A549 (cell line): Measurements from ENCODE around the gene FBXO2. TPM values are rescaled to one million over a fixed set of nuclear protein-coding genes. Genes with fewer than 3 reads are reported as not detected.

ENCODE experiments used
- ATAC-seq, 2 experiments: fragments of 200-7000 bp in 1 of 2; fragments of >200 bp in 1 of 2; cut with Nextera tagmentation in 1 of 2; cut with Tn5 transposase in 1 of 2; 3 replicates each; pipeline versions ENCODE4 v1.8.0 to v1.9.1; 2018 to 2020; ENCODE audit warnings: mild to moderate bottlenecking in 1 of 2, moderate library complexity in 1 of 2
- CTCF ChIA-PET: fragments of 300-600 bp; sonication (Branson Sonifier 250); formaldehyde crosslinking; extraction: SDS; loops from one replicate; lab custom pipeline; 2021; ENCODE audit warnings: antibody characterized with exemption, inconsistent platforms; lab: Yijun Ruan, JAX
- POLR2A ChIA-PET: fragments of 350-600 bp; formaldehyde crosslinking; extraction: SDS; loops from one replicate; lab custom pipeline; 2021; ENCODE audit warnings: antibody characterized with exemption, inconsistent platforms; lab: Yijun Ruan, JAX
- DNase-seq, 2 experiments: peaks; one replicate each; pipeline versions ENCODE4 v3.0.0 to v3.0.0-alpha.2; 2011 to 2016; ENCODE audit warnings: low read depth in 1 of 2, low spot score in 1 of 2
- FAIRE-seq: peaks from 2 replicates; lab custom pipeline; 2011; peaks lifted over from hg19 to GRCh38; lab: Jason Lieb, UNC
- H3K27ac ChIP-seq, 2 experiments: fragments of >200 bp; sonication (Bioruptor Twin); formaldehyde crosslinking; 3 replicates each; pipeline ENCODE4 v1.5.1; 2016 to 2017
- H3K4me1 ChIP-seq: fragments of >200 bp; sonication (Bioruptor Twin); formaldehyde crosslinking; 3 replicates; pipeline ENCODE4 v1.6.1; 2016
- H3K4me2 ChIP-seq: fragments of >200 bp; sonication (Bioruptor Twin); formaldehyde crosslinking; 3 replicates; pipeline ENCODE4 v1.6.1; 2016
- H3K4me3 ChIP-seq: fragments of >200 bp; sonication (Bioruptor Twin); formaldehyde crosslinking; 3 replicates; pipeline ENCODE4 v1.5.1; 2016
- H3K9me3 ChIP-seq: fragments of >200 bp; sonication (Bioruptor Twin); formaldehyde crosslinking; 3 replicates; pipeline ENCODE4 v1.6.1; 2016
- CBX2 ChIP-seq: fragments of 200-600 bp; sonication (generic); IDR thresholded peaks from 2 replicates; pipeline ENCODE4 v1.6.1; 2016; ENCODE audit warnings: low read depth, mild to moderate bottlenecking, borderline replicate concordance
- CEBPB ChIP-seq, 2 experiments: fragments of >200 bp in 1 of 2; sonication (Bioruptor Twin) in 1 of 2; formaldehyde crosslinking in 1 of 2; IDR thresholded peaks; 2 replicates each; pipeline ENCODE4 v1.6.1; 2012 to 2016
- CHD2 ChIP-seq: fragments of 150-350 bp; IDR thresholded peaks from 2 replicates; pipeline ENCODE4 v1.6.1; 2014; ENCODE audit warnings: low read length; ENCODE audit not compliant: partially characterized antibody
- EHMT2 ChIP-seq: fragments of 200-600 bp; sonication (generic); IDR thresholded peaks from 2 replicates; pipeline ENCODE4 v1.6.1; 2016; ENCODE audit warnings: antibody characterized with exemption, low read depth, mild to moderate bottlenecking, moderate library complexity
- FOSB ChIP-seq: fragments of 250-450 bp; sonication (Bioruptor Pico); IDR thresholded peaks from 2 replicates; pipeline ENCODE4 v1.5.0; 2020; ENCODE audit warnings: mild to moderate bottlenecking, moderate library complexity
- FOSL2 ChIP-seq, 2 experiments: fragments of 450-650 bp in 1 of 2; fragments of >200 bp in 1 of 2; sonication (Bioruptor Twin) in 1 of 2; formaldehyde crosslinking; IDR thresholded peaks; 2 replicates each; pipeline versions ENCODE4 v1.5.0 to v1.6.1; 2016 to 2020; ENCODE audit warnings: mild to moderate bottlenecking in 1 of 2, moderate library complexity in 1 of 2
- HEYL ChIP-seq: fragments of 250-450 bp; sonication (Bioruptor Pico); IDR thresholded peaks from 2 replicates; pipeline ENCODE4 v1.8.0; 2021; ENCODE audit warnings: mild to moderate bottlenecking, moderate library complexity
- HOXB5 ChIP-seq: fragments of 250-450 bp; sonication (Bioruptor Pico); IDR thresholded peaks from 2 replicates; pipeline ENCODE4 v1.5.0; 2020; ENCODE audit warnings: mild to moderate bottlenecking, moderate library complexity
- JUNB ChIP-seq: fragments of >200 bp; sonication (Bioruptor Twin); formaldehyde crosslinking; IDR thresholded peaks from 2 replicates; pipeline ENCODE4 v1.6.1; 2016
- KDM1A ChIP-seq: fragments of 200-600 bp; sonication (generic); IDR thresholded peaks from 2 replicates; pipeline ENCODE4 v1.6.1; 2016; ENCODE audit warnings: low read depth, mild to moderate bottlenecking
- MAZ ChIP-seq: fragments of 150-350 bp; IDR thresholded peaks from 2 replicates; pipeline ENCODE4 v1.6.1; 2014; ENCODE audit warnings: antibody characterized with exemption, low read depth, low read length, borderline replicate concordance
- NPAS2 ChIP-seq: fragments of 250-450 bp; sonication (Bioruptor Pico); IDR thresholded peaks from 2 replicates; pipeline ENCODE4 v1.8.0; 2022; ENCODE audit warnings: mild to moderate bottlenecking, moderate library complexity, borderline replicate concordance
- PHF8 ChIP-seq: fragments of 200-600 bp; sonication (generic); IDR thresholded peaks from 2 replicates; pipeline ENCODE4 v1.6.1; 2016; ENCODE audit warnings: low read depth, mild to moderate bottlenecking, antibody characterized with exemption, moderate library complexity, borderline replicate concordance
- POLR2A ChIP-seq: IDR thresholded peaks from 2 replicates; pipeline ENCODE4 v1.6.1; 2012; ENCODE audit warnings: mild to moderate bottlenecking, low read length
- RFX5 ChIP-seq: fragments of 450-650 bp; IDR thresholded peaks from 2 replicates; pipeline ENCODE4 v1.7.1; 2014; ENCODE audit warnings: antibody characterized with exemption, mild to moderate bottlenecking, moderate library complexity
- RNF2 ChIP-seq: fragments of 200-600 bp; sonication (generic); IDR thresholded peaks from 2 replicates; pipeline ENCODE4 v1.6.1; 2016; ENCODE audit warnings: low read depth, mild to moderate bottlenecking, antibody characterized with exemption, moderate library complexity, borderline replicate concordance
- TP53 ChIP-seq: fragments of 250-450 bp; sonication (Bioruptor Pico); IDR thresholded peaks from 2 replicates; pipeline ENCODE4 v1.5.0; 2021; ENCODE audit warnings: mild to moderate bottlenecking, moderate library complexity
- ZFP36 ChIP-seq: fragments of 450-650 bp; IDR thresholded peaks from 2 replicates; pipeline ENCODE4 v1.6.1; 2014; ENCODE audit warnings: borderline replicate concordance; ENCODE audit not compliant: partially characterized antibody
- ZNF302 ChIP-seq: fragments of 250-450 bp; sonication (Bioruptor Pico); IDR thresholded peaks from 2 replicates; pipeline ENCODE4 v1.9.0; 2021; ENCODE audit warnings: inconsistent platforms, mild to moderate bottlenecking, moderate library complexity
- WGBS: methylation state at CpG from one replicate; pipeline ENCODE4 v1.1.6; 2017; ENCODE audit errors: missing lambda C conversion rate; 5-methylcytosine and 5-hydroxymethylcytosine counted together
- polyA plus RNA-seq, 4 experiments: library from polyadenylated mRNA; depleted of rRNA in 3 of 4; stranded (reverse); fragments of >200 nt; fragmentation: RNase III in 1 of 4; extraction: RNeasy Plus Mini Kit Qiagen cat#74134 plus additional on column Dnase treatment in 1 of 4; gene quantifications; 2 replicates in 3 of 4; 3 replicates in 1 of 4; pipeline ENCODE4 v1.2.3, GENCODE V29; 2011 to 2017
- TF ChIP-seq, protein P1 (sequence below): fragments of >200 bp; sonication (Bioruptor Twin); formaldehyde crosslinking; IDR thresholded peaks from 3 replicates; pipeline ENCODE4 v1.6.1; 2016
- TF ChIP-seq, protein P2 (sequence below): fragments of 200-600 bp; sonication (generic); IDR thresholded peaks from 2 replicates; pipeline ENCODE4 v1.6.1; 2016; ENCODE audit warnings: antibody characterized with exemption, mild to moderate bottlenecking, moderate library complexity
- TF ChIP-seq, protein P3 (sequence below): fragments of 250-450 bp; sonication (Bioruptor Pico); IDR thresholded peaks from 2 replicates; pipeline ENCODE4 v1.5.0; 2021; ENCODE audit warnings: mild to moderate bottlenecking, moderate library complexity, borderline replicate concordance

The FBXO2 gene
- polyA plus RNA-seq, 2 of the 4 experiments (the other 2 are of a cell fraction) = 8.5 to 31.2 TPM

DNA sequence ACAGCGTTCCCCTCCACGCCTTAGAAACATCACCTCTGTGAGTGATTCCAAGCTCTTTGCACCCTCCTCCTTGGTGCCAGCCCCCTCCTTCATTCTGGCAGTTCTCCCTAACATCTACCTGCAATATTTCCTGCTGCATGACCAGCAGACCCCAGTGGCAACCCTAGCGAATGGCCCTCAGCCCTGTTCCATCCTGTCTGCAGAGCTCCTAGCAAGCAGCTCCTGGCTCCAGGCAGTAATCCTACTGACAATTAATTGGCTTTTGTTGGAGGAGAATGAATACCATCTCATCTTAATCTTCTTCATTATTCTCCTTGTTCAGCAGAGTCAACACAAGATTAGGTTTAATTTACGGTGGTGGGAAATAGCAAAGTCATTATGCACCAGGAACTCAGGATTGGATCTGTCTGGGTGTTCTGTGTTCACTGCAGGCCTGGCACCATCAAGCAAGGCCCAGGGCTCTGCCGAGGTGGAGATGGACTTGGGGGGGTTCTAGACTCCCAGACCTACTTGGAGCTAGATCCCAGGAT lies 12.4 kb downstream of the FBXO2 start:
- POLR2A ChIA-PET = no interaction called here

DNA sequence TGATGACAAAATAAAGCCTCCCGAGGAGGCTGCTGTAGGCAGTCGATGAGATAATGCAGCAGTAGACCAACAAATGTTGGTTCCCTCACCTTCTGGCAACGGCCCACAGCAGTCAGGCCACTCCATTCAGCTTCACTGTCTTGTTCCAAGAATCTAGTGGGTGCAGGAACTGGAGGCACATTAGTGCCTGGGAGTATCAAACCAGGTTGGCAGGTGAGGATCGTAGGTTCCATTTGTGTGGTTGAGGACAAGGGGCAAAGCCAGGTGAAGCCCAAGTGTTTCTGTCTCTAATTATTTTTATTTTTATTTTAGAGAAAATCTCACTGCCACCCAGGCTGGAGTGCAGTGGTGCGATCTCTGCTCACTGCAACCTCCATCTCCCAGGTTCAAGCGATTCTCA lies 13.3 kb downstream of the FBXO2 start:
- ChIA-PET POLR2A (no interaction called here), CTCF (interaction anchor here (0.8 to 11.1 kb wide), 13 partner anchors 8 to 604 kb away, joined by 3 to 124 read pairs (median 4); partner anchors contain the start of gene DISP3)
- no peaks in the 10 kb centered on the region for H3K9me3 ChIP-seq
- H3K27ac ChIP-seq = no peak overlapping the region
- ATAC-seq = no peak
- no peak for DNase-seq
- no peaks in the 10 kb centered on the region for H3K4me1 ChIP-seq
- no peak overlapping the region for H3K4me3 ChIP-seq
- H3K4me2 ChIP-seq = no peak overlapping the region
- FAIRE-seq = no peak
- WGBS = 31% methylated on average over 6 of the region's 6 CpGs
- TF ChIP-seq JUNB = no peak
- no peak for TF ChIP-seq CEBPB (IDR thresholded peaks at IDR 0.05)
- TF ChIP-seq FOSB (CRISPR knock-in tag) = no peak
- TF ChIP-seq, protein P1, sequence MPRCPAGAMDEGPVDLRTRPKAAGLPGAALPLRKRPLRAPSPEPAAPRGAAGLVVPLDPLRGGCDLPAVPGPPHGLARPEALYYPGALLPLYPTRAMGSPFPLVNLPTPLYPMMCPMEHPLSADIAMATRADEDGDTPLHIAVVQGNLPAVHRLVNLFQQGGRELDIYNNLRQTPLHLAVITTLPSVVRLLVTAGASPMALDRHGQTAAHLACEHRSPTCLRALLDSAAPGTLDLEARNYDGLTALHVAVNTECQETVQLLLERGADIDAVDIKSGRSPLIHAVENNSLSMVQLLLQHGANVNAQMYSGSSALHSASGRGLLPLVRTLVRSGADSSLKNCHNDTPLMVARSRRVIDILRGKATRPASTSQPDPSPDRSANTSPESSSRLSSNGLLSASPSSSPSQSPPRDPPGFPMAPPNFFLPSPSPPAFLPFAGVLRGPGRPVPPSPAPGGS = no peak
- TF ChIP-seq HEYL (CRISPR knock-in tag) = no peak
- TF ChIP-seq, protein P2, sequence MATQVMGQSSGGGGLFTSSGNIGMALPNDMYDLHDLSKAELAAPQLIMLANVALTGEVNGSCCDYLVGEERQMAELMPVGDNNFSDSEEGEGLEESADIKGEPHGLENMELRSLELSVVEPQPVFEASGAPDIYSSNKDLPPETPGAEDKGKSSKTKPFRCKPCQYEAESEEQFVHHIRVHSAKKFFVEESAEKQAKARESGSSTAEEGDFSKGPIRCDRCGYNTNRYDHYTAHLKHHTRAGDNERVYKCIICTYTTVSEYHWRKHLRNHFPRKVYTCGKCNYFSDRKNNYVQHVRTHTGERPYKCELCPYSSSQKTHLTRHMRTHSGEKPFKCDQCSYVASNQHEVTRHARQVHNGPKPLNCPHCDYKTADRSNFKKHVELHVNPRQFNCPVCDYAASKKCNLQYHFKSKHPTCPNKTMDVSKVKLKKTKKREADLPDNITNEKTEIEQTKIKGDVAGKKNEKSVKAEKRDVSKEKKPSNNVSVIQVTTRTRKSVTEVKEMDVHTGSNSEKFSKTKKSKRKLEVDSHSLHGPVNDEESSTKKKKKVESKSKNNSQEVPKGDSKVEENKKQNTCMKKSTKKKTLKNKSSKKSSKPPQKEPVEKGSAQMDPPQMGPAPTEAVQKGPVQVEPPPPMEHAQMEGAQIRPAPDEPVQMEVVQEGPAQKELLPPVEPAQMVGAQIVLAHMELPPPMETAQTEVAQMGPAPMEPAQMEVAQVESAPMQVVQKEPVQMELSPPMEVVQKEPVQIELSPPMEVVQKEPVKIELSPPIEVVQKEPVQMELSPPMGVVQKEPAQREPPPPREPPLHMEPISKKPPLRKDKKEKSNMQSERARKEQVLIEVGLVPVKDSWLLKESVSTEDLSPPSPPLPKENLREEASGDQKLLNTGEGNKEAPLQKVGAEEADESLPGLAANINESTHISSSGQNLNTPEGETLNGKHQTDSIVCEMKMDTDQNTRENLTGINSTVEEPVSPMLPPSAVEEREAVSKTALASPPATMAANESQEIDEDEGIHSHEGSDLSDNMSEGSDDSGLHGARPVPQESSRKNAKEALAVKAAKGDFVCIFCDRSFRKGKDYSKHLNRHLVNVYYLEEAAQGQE = no peak
- no peak for TF ChIP-seq RNF2
- no peak for TF ChIP-seq TP53 (CRISPR knock-in tag)
- TF ChIP-seq PHF8 = no peak
- no peak for TF ChIP-seq NPAS2 (CRISPR knock-in tag)
- TF ChIP-seq CHD2 = no peak
- no peak for TF ChIP-seq POLR2A
- TF ChIP-seq HOXB5 (CRISPR knock-in tag) = no peak
- no peak for TF ChIP-seq ZNF302 (CRISPR knock-in tag)

More for the DNA sequence above, 12.4 kb downstream of the FBXO2 start:
- FAIRE-seq = no peak
- Histone ChIP-seq H3K27ac (no peak overlapping the region), H3K4me3 (no peak overlapping the region)
- no peak for DNase-seq
- ATAC-seq = no peak; a peak in 1 of 6 replicates
- TF ChIP-seq, protein P3, sequence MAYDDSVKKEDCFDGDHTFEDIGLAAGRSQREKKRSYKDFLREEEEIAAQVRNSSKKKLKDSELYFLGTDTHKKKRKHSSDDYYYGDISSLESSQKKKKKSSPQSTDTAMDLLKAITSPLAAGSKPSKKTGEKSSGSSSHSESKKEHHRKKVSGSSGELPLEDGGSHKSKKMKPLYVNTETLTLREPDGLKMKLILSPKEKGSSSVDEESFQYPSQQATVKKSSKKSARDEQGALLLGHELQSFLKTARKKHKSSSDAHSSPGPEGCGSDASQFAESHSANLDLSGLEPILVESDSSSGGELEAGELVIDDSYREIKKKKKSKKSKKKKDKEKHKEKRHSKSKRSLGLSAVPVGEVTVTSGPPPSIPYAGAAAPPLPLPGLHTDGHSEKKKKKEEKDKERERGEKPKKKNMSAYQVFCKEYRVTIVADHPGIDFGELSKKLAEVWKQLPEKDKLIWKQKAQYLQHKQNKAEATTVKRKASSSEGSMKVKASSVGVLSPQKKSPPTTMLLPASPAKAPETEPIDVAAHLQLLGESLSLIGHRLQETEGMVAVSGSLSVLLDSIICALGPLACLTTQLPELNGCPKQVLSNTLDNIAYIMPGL (CRISPR knock-in tag) = no peak
- TF ChIP-seq PHF8 (no peak), MAZ (no peak), RNF2 (no peak), FOSL2 (IDR thresholded peaks at IDR 0.05) (no peak), FOSL2 (CRISPR knock-in tag; IDR thresholded peaks at IDR 0.05) (no peak), CBX2 (no peak), RFX5 (no peak), POLR2A (no peak), KDM1A (no peak), FOSB (CRISPR knock-in tag) (no peak), ZFP36 (no peak), EHMT2 (no peak)
- TF ChIP-seq, protein P2 = no peak
- TF ChIP-seq, protein P1 = no peak
- TF ChIP-seq, all 56 proteins: peak for 0
- WGBS = 22% methylated on average over 4 of the region's 5 CpGs
- Histone ChIP-seq H3K4me1 (no peaks in the 10 kb centered on the region), H3K4me2 (no peak overlapping the region), H3K9me3 (no peaks in the 10 kb centered on the region)
- CTCF ChIA-PET = interaction anchor here (0.6 to 11.1 kb wide), 47 partner anchors 9 to 1866 kb away, joined by 3 to 124 read pairs (median 4); partner anchors contain the start of gene DISP3
